K562 (cell line): ENCODE measurements around the gene COQ7. TPM values are rescaled to one million over a fixed set of nuclear protein-coding genes. Genes with fewer than 3 reads are reported as not detected.

Source experiments
- BCOR ChIP-seq: fragments of 450-650 bp; IDR thresholded peaks from 2 replicates; pipeline ENCODE4 v1.6.1; 2016
- L3MBTL2 ChIP-seq: fragments of 450-650 bp; IDR thresholded peaks from 2 replicates; pipeline ENCODE4 v1.6.1; 2016; ENCODE audit warnings: mild to moderate bottlenecking, moderate library complexity
- MITF ChIP-seq: IDR thresholded peaks from 2 replicates; pipeline ENCODE4 v1.6.1; 2014; ENCODE audit warnings: antibody characterized with exemption
- REST ChIP-seq, 2 experiments: fragments of 450-650 bp; formaldehyde crosslinking in 1 of 2; IDR thresholded peaks; 2 replicates each; pipeline versions ENCODE4 v1.4.0 to v1.6.1; 2014 to 2020; ENCODE audit warnings: mild to moderate bottlenecking in 2 of 2, borderline replicate concordance in 1 of 2, low read depth in 1 of 2
- SRSF7 ChIP-seq: fragments of 200-400 bp; formaldehyde crosslinking; optimal IDR thresholded peaks from 2 replicates; pipeline ENCODE3; 2017; ENCODE audit warnings: mild to moderate bottlenecking, low read depth, low read length
- STAG1 ChIP-seq: sonication (generic); formaldehyde crosslinking; IDR thresholded peaks from 2 replicates; pipeline ENCODE4 v1.5.0; 2020; ENCODE audit warnings: missing genetic modification reagents, borderline replicate concordance
- ZBTB1 ChIP-seq: sonication (generic); formaldehyde crosslinking; IDR thresholded peaks from 2 replicates; pipeline ENCODE4 v1.8.1; 2023; ENCODE audit warnings: missing genetic modification reagents, low read depth, mild to moderate bottlenecking, borderline replicate concordance
- ZBTB7A ChIP-seq: IDR thresholded peaks from 2 replicates; pipeline ENCODE4 v1.6.1; 2011; ENCODE audit warnings: low read depth, mild to moderate bottlenecking, low read length, moderate library complexity, borderline replicate concordance; ENCODE audit not compliant: control insufficient read depth
- ZNF384 ChIP-seq: IDR thresholded peaks from 2 replicates; pipeline ENCODE4 v1.6.1; 2012; ENCODE audit warnings: low read depth, low read length, improper control_type of control experiment
- polyA plus RNA-seq, 8 experiments: library from polyadenylated mRNA; depleted of rRNA in 4 of 8; stranded (reverse) in 5 of 8; unstranded in 3 of 8; fragments of >200 nt; fragmentation: Nextera tagmentation in 2 of 8; fragmentation: Illumina TruSeq in 1 of 8; extraction: Ambion mirVana in 2 of 8; extraction: Trizol in 1 of 8; gene quantifications; 2 replicates each; pipeline versions ENCODE4 v1.2.1 to v1.2.3, GENCODE V29; 2011 to 2014; ENCODE audit warnings: inconsistent platforms in 1 of 8, missing spikeins in 1 of 8
- total RNA-seq, 7 experiments: library from RNA; depleted of rRNA in 6 of 7; stranded (reverse); fragments of >200 nt in 6 of 7; fragmentation: Illumina TruSeq in 2 of 7; extraction: Trizol in 2 of 7; gene quantifications; 2 replicates each; pipeline versions ENCODE4 v1.2.1 to v1.2.3, GENCODE V29; 2011 to 2021; ENCODE audit warnings: low replicate concordance in 1 of 7
- TF ChIP-seq, protein P1 (sequence below): fragments of 150-350 bp; conservative IDR thresholded peaks from 2 replicates; pipeline ENCODE4 v1.6.1; 2014; ENCODE audit warnings: low read length
- TF ChIP-seq, protein P2 (sequence below): fragments of 450-650 bp; IDR thresholded peaks from 2 replicates; pipeline ENCODE4 v1.6.1; 2016; ENCODE audit warnings: mild to moderate bottlenecking
- TF ChIP-seq, protein P3 (sequence below): sonication (generic); formaldehyde crosslinking; IDR thresholded peaks from 2 replicates; pipeline ENCODE4 v1.9.0; 2022; ENCODE audit warnings: mild to moderate bottlenecking, missing genetic modification reagents

The COQ7 gene
- total and polyA plus RNA-seq, 9 of the 15 experiments (the other 6 are each of a cell fraction or from before 2014, with no cell fraction given), result 2.3 to 26.1 (median 15.2) TPM

GRCh38 chr16:19119564-19119963, 52.1 kb downstream of the COQ7 start (continued):
- TF ChIP-seq, protein P1, sequence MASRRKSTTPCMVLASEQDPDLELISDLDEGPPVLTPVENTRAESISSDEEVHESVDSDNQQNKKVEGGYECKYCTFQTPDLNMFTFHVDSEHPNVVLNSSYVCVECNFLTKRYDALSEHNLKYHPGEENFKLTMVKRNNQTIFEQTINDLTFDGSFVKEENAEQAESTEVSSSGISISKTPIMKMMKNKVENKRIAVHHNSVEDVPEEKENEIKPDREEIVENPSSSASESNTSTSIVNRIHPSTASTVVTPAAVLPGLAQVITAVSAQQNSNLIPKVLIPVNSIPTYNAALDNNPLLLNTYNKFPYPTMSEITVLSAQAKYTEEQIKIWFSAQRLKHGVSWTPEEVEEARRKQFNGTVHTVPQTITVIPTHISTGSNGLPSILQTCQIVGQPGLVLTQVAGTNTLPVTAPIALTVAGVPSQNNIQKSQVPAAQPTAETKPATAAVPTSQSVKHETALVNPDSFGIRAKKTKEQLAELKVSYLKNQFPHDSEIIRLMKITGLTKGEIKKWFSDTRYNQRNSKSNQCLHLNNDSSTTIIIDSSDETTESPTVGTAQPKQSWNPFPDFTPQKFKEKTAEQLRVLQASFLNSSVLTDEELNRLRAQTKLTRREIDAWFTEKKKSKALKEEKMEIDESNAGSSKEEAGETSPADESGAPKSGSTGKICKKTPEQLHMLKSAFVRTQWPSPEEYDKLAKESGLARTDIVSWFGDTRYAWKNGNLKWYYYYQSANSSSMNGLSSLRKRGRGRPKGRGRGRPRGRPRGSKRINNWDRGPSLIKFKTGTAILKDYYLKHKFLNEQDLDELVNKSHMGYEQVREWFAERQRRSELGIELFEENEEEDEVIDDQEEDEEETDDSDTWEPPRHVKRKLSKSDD, result no peak
- TF ChIP-seq SRSF7 (no peak), STAG1 (CRISPR knock-in tag) (no peak), L3MBTL2 (peak; percentile 28; the same call in 1 of the 2 replicates), MITF (no peak), ZBTB7A (0 out of 2 replicates have a peak, but pooled peaks have one; percentile 8), BCOR (no peak), ZBTB1 (no peak), REST (IDR thresholded peaks at IDR 0.05; ENCODE audit: borderline replicate concordance) (peak; percentile 28; the same call in 1 of the 2 replicates), REST (CRISPR knock-in tag; IDR thresholded peaks at IDR 0.05; ENCODE audit: low read depth) (no peak), ZNF384 (peak; percentile 93)
- TF ChIP-seq, protein P2, sequence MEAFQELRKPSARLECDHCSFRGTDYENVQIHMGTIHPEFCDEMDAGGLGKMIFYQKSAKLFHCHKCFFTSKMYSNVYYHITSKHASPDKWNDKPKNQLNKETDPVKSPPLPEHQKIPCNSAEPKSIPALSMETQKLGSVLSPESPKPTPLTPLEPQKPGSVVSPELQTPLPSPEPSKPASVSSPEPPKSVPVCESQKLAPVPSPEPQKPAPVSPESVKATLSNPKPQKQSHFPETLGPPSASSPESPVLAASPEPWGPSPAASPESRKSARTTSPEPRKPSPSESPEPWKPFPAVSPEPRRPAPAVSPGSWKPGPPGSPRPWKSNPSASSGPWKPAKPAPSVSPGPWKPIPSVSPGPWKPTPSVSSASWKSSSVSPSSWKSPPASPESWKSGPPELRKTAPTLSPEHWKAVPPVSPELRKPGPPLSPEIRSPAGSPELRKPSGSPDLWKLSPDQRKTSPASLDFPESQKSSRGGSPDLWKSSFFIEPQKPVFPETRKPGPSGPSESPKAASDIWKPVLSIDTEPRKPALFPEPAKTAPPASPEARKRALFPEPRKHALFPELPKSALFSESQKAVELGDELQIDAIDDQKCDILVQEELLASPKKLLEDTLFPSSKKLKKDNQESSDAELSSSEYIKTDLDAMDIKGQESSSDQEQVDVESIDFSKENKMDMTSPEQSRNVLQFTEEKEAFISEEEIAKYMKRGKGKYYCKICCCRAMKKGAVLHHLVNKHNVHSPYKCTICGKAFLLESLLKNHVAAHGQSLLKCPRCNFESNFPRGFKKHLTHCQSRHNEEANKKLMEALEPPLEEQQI, result no peak
- TF ChIP-seq, protein P3, sequence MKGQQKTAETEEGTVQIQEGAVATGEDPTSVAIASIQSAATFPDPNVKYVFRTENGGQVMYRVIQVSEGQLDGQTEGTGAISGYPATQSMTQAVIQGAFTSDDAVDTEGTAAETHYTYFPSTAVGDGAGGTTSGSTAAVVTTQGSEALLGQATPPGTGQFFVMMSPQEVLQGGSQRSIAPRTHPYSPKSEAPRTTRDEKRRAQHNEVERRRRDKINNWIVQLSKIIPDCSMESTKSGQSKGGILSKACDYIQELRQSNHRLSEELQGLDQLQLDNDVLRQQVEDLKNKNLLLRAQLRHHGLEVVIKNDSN (CRISPR knock-in tag), result no peak
